Activated CD4-positive, alpha-beta T cell treated with anti-CD3 and anti-CD28 coated beads, Interleukin-2, amount 50 U/mL, for 1 hour (primary cell): ENCODE results near the gene PACRG.

Source experiments
- DNase-seq: peaks from one replicate; pipeline ENCODE4 v3.0.0-alpha.2; 2020

PACRG gene

GRCh38 chr6:163343609-163344008 lies 615.8 kb downstream of the PACRG start:
- no peak for DNase-seq

GRCh38 chr6:163344411-163344810 lies 616.6 kb downstream of the PACRG start:
- DNase-seq = no peak

GRCh38 chr6:163345931-163346330 lies 618.2 kb downstream of the PACRG start:
- DNase-seq = no peak

- no peak for DNase-seq
Measured at GRCh38 chr6:163346497-163346961, 618.8 kb downstream of the PACRG start.

GRCh38 chr6:163347021-163347446 lies 619.3 kb downstream of the PACRG start:
- DNase-seq = no peak

- DNase-seq = no peak
Measured at GRCh38 chr6:163348789-163349680, 621.3 kb downstream of the PACRG start.

GRCh38 chr6:163349696-163350095 lies 621.9 kb downstream of the PACRG start:
- no peak for DNase-seq

- no peak for DNase-seq
Measured at GRCh38 chr6:163351013-163351412, 623.2 kb downstream of the PACRG start.

- DNase-seq = no peak
Measured at GRCh38 chr6:163352011-163352685, 624.4 kb downstream of the PACRG start.

- no peak for DNase-seq
Measured at GRCh38 chr6:163352966-163353365, 625.2 kb downstream of the PACRG start.

GRCh38 chr6:163354085-163354484 lies 626.3 kb downstream of the PACRG start:
- DNase-seq = no peak

- no peak for DNase-seq
Measured at GRCh38 chr6:163354761-163355425, 627.1 kb downstream of the PACRG start.

GRCh38 chr6:163355426-163355991 lies 627.7 kb downstream of the PACRG start:
- DNase-seq = no peak

- no peak for DNase-seq
Measured at GRCh38 chr6:163356324-163356723, 628.5 kb downstream of the PACRG start.

- no peak for DNase-seq
Measured at GRCh38 chr6:163356743-163357142, 629.0 kb downstream of the PACRG start.

GRCh38 chr6:163364641-163365040 lies 636.9 kb downstream of the PACRG start:
- no peak for DNase-seq
